GM18867 (cell line): Measurements from ENCODE around the gene TF.
"Not testable (repeated sequence)": the region's sequence is repeated elsewhere in the genome, so short reads cannot be mapped to it uniquely, and the experiment has no call there.

ENCODE experiments used
- ATAC-seq: cut with Tn5 transposase; IDR thresholded peaks from one replicate; pipeline ENCODE4 v1.9.1; 2021; ENCODE audit warnings: mild to moderate bottlenecking, moderate library complexity; ENCODE audit not compliant: unreplicated experiment

Gene TF

DNA sequence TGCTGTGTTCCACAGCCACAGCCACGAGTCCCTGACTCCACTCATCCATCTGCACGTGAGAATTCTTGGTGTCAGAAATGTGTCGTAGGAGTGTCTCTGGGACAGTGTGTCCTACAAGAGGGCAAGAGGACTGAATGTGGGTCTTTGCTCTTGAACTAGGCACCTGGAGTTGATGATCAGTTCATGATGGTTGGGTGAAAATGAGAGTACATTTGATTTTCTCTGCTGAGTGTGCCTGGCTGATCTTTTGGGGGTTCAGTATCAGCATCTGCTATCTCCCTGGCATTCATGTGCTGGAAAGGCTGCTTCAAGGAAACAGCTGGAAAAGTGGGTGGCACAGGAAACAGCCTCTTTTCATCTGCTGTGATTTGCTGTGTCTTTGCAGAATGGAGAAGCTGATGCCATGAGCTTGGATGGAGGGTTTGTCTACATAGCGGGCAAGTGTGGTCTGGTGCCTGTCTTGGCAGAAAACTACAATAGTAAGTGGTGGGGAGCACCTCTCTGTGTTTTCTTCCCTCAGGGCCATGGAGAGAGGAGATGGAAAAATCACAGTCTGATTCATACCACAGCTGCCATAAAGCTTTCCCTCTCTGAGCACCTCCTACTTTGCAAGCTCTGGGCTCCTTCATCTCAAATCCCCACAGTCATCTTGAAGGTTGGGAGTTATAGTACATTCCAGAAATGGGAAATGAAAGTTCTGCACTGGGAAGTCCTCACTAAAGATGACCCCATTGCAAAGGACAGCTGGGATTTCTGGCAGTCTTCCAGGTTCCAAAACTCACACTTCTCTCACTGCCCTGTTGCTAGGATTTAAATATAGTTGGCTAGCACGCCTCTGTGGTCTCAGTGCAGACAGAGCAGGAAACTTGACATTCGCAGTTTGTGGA lies 17.8 kb downstream of the TF start:
- ATAC-seq, result no peak

DNA sequence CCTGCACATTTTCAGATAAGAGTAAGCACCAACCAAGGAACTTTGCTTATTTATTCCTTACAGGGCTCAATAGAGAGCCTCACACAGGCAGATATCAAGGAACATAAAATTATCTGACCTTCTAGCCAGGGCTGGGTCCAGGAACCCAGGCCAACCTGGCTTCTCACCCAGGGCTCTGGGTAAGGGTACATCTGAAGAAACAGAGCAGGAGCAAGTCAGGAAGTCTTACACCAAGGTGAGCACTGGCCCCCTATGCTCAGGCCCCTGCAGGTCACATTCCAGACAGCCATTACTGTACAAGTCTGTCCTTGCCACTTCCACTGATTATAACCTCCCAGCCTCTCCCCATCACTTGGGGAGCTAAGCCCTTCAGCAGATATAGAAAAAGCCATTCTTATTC lies 19.1 kb downstream of the TF start:
- no peak for ATAC-seq

DNA sequence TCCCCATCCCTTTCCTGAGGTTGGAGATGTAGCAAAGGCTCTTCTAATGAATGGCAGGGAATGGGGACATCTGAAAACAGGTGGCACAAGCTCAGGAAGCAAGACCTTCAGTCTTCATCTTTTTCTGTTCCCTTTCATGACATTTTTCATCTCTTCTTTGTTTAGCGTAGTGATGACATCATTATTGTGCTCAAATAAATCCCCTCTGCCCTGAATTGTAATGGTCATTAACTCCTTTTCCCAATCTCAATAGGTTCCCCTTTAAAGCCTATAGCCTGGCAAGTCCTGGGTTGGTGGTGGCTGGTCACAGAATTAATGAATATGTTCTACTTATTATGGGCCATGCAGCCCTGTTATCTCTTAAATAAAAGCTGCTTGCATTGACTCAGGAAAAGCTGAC lies 21.4 kb downstream of the TF start:
- no peak for ATAC-seq

DNA sequence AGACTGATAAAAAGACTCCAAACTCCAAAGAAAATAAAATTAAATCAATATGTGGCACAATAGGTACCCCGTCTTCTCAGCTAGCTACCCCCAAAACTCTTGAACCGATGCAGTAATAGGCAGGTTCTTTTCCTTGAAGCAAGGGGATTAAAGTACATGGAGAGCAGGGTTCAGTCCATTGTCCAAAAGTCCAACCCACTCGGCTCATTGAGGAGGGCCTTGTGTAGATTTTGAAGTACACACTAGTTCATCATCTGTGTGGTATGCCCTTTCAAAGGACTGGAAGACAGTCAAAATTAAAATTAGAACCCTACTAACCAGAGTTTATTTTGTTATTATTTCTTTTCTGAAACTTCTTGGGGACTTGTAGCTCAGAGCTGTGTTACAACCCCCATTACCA lies 23.3 kb downstream of the TF start:
- ATAC-seq, result no peak

DNA sequence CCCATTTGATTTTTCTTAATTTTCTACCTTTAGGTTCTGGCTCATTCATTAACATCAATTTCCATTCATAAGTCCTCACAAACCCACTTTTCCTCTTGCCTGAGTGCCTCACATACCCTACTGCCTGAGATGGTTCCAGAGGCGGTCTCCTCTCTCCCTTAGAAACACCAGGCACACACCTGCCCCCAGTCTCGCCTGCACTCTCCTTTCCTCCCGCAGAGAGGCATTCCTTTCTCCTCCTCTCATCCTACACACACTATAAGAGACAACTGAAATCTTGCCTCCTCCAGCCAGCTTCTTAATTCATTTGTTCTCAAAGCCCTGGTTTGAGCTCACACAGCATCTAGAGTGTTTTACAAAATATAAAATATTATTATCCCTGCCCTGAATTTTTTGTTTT lies 27.5 kb downstream of the TF start:
- ATAC-seq, result no peak

DNA sequence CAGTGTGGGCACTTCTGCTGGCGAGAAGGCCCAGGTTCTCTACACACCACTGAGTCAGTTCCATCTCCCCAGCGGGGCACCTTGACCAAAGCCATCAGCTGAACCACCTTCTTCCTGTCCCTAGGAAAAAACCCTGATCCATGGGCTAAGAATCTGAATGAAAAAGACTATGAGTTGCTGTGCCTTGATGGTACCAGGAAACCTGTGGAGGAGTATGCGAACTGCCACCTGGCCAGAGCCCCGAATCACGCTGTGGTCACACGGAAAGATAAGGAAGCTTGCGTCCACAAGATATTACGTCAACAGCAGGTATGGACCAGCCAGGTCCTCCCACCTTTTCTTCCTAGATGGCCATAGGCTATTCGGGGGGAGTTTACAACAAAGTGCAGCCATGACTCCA lies 29.1 kb downstream of the TF start:
- ATAC-seq, result no peak

DNA sequence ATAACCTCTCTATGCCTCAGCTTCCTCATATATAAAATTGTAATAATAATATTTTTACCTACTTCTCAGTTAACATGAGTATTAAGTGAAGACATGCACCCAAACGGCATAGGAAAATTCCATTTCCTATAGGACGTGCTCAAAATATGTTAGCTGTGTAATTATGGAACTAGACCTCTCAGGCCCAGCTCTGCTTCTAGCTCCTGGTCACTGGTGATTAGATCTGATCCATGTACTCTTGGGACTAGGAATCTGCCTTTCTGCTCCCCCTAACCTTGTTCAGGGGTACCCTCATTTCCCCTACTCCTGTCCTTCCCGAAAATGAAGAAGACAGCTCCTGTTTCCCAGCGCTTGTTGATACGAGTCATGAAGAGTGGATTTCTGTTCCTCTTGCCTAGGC lies 29.6 kb downstream of the TF start:
- no peak for ATAC-seq

DNA sequence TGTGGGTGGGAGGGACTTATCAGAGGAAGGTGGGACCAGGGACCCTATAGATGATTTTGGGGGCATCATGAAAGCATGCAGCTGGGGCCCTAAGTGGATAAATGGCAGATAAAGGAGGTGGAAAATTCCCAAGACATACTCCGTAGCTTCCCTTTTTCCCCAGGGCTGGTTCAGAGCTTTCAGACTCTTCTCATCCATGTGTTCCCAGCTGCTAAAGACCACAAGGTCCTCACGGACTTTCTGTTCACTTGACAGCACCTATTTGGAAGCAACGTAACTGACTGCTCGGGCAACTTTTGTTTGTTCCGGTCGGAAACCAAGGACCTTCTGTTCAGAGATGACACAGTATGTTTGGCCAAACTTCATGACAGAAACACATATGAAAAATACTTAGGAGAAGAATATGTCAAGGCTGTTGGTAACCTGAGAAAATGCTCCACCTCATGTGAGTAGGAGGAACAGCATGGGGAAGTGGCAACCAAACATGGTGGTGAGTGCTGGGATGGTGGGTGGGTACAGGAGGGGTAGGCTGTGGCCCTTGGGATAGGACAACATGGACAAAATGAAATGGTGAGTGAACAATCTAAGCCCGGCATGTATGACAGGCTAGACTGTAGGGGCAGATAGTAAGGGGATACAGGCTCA lies 30.7 kb downstream of the TF start:
- ATAC-seq, result no peak

DNA sequence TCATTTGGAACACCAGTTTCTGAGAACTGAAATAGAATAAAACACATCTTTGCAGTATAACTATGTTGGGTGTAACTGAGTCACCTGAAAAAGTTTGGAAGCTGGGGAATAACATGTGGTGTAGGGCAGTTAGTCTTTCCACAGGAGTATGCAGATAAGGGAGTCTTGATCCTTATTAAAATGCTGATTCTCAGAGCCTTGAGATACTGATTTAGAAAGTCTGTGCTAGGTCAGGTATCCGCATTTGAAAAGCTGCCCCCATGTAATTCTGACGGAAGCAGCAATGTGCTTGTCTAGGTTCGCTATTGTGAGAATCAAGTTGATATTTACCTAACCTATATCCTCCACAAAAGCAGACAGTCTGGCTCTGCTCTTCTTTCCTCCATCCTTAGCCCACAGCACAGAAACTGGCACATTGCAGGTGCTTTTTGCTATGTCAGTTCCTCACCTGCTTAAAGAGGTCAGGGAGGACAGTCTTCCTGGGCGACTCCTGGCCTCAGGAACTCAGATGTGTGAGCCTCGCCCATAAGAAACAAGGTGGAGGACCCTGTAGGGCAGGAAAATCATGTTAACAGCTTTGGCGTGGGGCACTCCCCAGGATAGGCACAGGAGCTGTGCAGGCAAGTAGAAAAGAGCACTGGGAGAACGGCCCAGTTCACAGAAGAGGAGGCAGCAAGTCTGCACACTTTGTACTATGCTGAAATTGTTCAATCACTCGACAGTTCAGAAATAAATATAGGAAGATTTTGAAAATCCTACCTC lies 31.8 kb downstream of the TF start:
- no peak for ATAC-seq

DNA sequence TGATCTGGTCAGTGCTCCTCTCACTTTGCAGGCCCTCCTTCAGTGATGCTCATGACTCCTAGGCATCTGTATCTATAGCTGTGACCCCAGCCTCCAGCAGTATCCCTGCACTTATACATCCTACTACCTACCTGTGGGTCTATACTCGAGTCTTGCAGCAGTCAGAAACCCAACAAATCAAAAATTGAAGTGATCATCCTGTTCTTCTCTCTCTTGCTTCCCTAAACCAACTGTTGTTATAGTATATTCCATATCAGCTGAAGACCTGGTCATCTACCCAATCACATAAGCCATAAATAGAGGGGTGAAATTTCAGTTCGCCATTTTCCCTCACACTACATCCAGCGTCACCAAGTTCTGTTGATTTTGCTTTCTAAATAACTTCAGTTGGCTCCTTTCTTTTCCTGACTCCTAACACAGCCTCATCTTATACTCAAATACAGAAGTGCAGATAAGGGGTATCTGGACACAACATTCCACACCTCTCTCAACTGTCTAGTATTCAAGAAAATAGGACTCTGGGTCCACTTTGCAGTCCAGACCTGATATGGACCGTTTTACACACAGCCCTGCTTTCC lies 33.5 kb downstream of the TF start:
- no peak for ATAC-seq

DNA sequence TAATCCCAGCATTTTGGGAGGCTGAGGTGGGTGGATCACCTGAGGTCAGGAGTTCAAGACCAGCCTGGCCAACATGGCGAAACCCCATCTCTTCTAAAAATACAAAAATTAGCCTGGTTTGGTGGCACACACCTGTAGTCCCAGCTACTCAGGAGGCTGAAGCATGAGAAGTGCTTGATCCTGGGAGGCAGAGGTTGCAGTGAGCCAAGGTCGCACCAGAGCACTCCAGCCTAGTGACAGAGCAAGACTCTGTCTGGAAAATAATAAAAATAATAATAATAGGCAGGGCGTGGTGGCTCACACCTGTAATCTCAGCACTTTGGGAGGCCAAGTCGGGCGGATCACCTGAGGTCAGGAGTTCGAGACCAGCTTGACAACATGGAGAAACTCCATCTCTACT lies 34.6 kb downstream of the TF start:
- ATAC-seq, result not testable (repeated sequence)

DNA sequence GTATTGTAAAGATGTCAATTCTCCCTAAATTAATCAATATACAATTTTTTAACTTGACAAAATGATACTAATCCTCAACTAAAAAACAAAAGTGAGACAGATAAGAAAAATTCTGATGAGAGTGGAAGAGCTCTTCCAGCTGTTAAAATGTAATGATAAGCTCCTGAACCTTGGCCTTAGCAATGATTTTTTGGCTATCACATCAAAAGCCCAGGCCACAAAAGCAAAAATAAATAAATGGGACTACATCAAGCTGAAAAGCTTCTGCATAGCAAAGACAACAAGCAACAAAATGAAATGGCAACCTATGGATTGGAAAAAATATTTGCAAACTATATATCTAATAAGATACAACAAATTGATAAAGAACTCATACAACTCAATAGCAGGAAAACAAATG lies 35.4 kb downstream of the TF start:
- ATAC-seq, result no peak

DNA sequence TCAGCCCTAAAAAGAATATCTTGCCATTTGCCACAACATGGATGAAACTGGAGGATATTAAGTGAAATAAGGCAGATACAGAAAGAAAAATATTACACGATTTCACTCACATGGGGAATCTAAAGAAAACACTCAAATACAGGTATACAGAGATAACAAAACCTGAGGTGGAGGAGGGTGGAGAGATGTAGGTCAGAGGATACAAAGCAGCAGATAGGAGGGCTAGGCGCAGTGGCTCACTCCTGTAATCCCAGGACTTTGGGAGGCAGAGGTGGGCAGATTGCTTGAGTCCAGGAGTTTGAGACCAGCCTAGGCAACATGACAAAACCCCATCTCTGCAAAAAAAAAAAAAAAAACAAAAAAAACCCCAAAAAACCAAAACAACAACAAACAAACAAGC lies 36.3 kb downstream of the TF start:
- no peak for ATAC-seq

DNA sequence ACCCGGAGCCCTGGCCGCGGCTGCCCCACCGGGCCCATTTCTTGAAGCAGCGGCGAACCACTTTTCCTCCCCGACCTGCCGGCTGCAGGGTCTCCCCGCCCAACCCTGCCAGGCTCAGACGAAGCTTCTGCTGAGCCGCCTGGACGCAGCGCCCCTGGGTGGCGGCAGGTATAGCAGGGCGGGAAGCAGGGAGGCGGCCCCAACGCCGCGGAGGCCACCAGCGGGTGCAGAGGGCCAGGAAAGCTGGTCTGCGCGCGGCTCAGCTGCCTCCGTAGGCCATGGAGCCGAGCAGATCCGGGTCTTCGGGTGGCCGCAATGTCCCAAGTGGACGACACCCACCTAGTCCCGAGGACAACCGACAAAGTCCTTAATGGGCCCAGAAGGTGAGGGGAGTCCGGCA lies 37.6 kb downstream of the TF start:
- ATAC-seq, result no peak

DNA sequence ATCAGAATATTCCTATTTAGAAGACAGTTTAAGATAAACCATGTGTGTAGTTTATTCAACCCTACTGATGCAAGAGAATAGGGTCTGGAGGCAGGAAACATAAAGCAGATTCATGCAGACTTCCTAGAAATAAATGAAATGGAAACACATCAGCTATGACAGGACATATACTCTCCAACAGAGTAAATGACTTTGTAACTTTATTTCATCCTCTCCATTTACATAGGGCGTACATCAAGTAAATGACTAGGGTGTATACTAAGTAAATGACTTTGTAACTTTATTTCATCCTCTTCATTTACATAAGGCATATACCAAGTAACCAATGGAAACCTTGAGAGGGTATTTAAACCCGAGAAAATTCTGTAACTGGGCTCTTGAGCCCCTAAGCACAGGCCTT lies 41.8 kb downstream of the TF start:
- no peak for ATAC-seq

DNA sequence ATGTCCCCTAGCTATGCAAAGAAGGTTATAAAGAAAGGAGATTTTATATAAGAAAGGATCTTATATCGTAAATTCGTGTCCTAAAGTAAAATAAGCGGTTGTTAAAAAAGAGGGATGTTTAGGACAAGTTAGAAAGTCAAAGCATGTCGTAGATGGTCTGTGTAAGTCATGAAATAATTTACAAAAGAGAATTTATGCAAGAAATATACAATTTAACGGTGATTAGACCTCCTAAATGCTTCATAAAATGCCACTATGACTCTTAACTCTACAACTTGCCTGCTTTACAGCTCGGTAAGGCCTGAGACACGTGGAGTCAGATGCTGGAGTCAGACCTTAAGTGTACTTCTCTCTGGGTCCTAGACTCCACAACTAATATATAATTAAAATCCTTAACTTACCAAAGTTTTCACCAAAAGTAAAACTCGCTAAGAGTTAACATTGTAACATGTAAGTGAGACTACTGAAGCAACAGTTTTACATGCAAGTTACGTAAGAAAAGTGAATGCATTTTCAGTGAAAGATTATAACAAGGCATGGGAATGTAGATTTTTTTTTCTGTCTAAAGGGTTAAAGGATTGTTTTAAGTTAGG lies 46.1 kb downstream of the TF start:
- ATAC-seq, result no peak

DNA sequence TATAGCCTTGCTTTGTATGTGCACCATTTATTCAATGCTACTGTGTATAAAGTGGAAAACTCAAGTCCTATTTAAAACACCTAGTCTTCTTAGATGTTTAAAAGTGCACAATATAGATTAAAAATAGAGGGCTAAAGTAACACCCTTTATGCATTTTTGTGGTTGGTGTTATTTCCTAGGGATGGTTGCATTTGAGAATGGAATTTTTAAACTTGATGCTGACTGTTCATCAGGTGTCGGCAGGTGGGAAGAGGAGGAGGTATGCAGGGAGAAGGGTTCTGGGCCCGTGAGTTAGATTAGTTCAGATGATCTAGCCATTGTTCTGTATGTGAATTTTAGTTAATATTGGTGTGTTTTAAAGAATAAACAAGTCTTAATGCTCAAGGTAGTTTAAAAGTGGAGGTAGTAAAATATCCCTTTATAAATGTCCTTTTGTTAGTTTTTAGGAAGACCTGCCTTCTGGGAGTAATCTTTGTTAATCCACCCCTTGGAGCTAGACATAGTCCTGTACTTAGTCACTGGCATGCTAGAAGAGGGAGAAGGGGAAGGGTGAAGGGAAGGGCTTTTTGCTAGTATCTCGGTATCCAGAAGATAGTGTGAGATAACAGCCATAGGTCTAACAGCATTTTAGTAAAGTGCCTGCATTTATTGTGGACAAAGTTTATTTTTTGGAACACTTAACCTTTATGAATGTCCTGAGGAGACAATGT lies 51.4 kb downstream of the TF start:
- ATAC-seq, result no peak

DNA sequence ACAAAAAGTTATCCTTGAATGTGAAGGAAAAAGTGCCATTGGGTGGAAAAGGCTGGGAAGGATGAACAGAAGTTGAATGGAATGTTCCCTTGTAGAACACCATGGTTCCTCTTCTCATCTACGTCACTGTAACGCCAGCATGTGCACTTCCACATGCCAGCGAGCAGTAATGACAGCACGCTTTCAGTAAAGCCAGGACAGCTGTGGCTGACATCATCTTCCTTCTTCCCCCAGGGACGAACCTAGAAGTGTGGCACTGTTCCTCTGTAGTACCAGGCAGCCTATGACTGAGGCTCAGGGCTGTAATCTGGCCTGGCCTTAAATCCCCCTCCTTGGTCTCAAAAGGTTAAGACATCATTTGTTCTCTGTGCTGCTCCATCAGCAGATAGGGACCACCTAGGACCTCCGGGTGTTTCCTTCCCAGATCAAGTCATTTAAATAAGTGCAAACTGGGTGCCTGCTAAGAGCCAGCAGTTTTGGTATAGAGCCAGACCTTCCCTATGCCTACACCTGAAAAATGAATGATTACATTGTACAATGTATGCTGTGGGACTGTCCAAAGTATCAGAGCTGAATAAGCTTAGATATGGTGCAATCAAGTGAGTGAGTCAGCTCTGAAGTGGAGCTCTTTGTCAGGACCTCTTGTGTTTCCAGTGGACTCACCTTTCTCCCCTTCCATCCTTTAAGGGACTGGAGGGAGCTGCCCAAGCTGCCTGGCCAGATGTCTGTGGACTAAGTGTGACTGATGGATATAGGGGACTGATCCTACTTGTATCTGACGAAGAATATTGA lies 53.8 kb downstream of the TF start:
- no peak for ATAC-seq

DNA sequence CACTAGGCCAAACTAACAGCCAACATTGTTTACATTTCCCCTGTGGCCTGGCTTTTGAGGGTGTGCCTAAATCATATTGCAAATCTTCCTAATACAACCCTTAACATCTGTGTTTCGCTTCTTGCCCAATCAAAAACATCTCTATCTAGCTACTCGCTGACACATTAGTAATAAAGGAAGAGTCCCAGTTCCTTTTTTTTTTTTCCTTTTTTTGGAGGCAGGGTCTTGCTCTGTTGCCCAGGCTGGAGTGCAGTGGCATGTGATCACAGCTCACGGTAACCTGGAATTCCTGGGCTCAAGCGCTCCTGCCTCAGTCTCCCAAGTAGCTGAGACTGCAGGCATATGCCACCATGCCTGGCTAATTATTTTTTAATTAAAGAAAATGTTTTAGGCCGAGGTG lies 57.3 kb downstream of the TF start:
- ATAC-seq, result no peak

DNA sequence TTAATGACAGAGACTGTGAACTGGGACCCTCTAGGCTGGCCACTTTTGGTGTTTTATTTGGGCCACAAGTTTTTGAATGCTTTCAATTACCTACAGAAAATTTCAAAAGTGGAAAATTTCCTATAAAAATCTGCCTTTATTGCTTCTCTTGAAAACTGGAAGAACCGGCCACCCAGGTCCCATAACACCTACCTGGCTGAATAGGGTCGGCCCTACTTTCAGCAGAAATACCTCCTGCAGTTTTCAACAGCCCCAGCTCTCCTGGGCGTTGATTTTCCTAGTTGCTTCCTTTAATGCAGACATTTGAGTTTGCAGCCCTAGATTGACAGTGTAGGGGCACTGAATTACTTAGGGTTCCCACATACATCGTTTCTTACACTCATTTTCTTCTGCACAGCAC lies 58.7 kb downstream of the TF start:
- ATAC-seq, result no peak
